Neural progenitor cell (in vitro differentiated cells): ENCODE data around the gene STPG1. TPM values are rescaled to one million over a fixed set of nuclear protein-coding genes. Genes with fewer than 3 reads are reported as not detected.

Source experiments
- DNase-seq: peaks from one replicate; pipeline ENCODE4 v3.0.0-alpha.2; 2016; ENCODE audit warnings: low spot score
- H2AFZ ChIP-seq: fragments of 200-600 bp; sonication (generic); replicated peaks from 2 replicates; pipeline ENCODE4 v1.6.1; 2016; ENCODE audit warnings: antibody characterized with exemption
- H3F3A ChIP-seq: fragments of 200-600 bp; sonication (generic); 2 replicates; pipeline ENCODE4 v1.6.1; 2016; ENCODE audit warnings: antibody characterized with exemption, low read depth
- H3K27ac ChIP-seq: fragments of 200-600 bp; sonication (generic); 2 replicates; pipeline ENCODE4 v1.5.1; 2016; ENCODE audit warnings: mild to moderate bottlenecking
- H3K27me3 ChIP-seq: fragments of 200-600 bp; sonication (generic); 2 replicates; pipeline ENCODE4 v1.6.1; 2016; ENCODE audit warnings: mild to moderate bottlenecking, moderate library complexity
- H3K36me3 ChIP-seq: fragments of 200-600 bp; sonication (generic); 2 replicates; pipeline ENCODE4 v1.5.1; 2016
- H3K4me1 ChIP-seq: fragments of 200-600 bp; sonication (generic); 2 replicates; pipeline ENCODE4 v1.6.1; 2016; ENCODE audit warnings: mixed run types
- H3K4me2 ChIP-seq: fragments of 200-600 bp; sonication (generic); 2 replicates; pipeline ENCODE4 v1.6.1; 2016
- H3K4me3 ChIP-seq: fragments of 200-600 bp; sonication (generic); 2 replicates; pipeline ENCODE4 v1.5.1; 2016
- H3K79me2 ChIP-seq: fragments of 200-600 bp; sonication (generic); 2 replicates; pipeline ENCODE4 v1.6.1; 2016; ENCODE audit warnings: low read depth
- H3K9ac ChIP-seq: fragments of 200-600 bp; sonication (generic); 2 replicates; pipeline ENCODE4 v1.6.1; 2016
- H3K9me3 ChIP-seq: fragments of 200-600 bp; sonication (generic); 2 replicates; pipeline ENCODE4 v1.5.1; 2016; ENCODE audit warnings: low read depth
- H4K20me1 ChIP-seq: fragments of 200-600 bp; sonication (generic); 2 replicates; pipeline ENCODE4 v1.6.1; 2016; ENCODE audit warnings: low read depth
- H3K27ac Mint-ChIP-seq: 3 replicates; pipeline ENCODE4 v1.8.0; 2021; ENCODE audit warnings: mixed read lengths
- H3K27me3 Mint-ChIP-seq: 2 replicates; pipeline ENCODE4 v1.8.0; 2022; ENCODE audit warnings: low read depth, mild to moderate bottlenecking, inconsistent platforms, moderate library complexity, mixed read lengths; ENCODE audit not compliant: insufficient read depth
- H3K36me3 Mint-ChIP-seq: 3 replicates; pipeline ENCODE4 v1.8.0; 2021; ENCODE audit warnings: mixed read lengths
- H3K4me1 Mint-ChIP-seq: 3 replicates; pipeline ENCODE4 v1.8.0; 2021; ENCODE audit warnings: mixed read lengths
- H3K4me3 Mint-ChIP-seq: 3 replicates; pipeline ENCODE4 v1.8.0; 2021; ENCODE audit warnings: mild to moderate bottlenecking, moderate library complexity, mixed read lengths
- H3K9me3 Mint-ChIP-seq: 3 replicates; pipeline ENCODE4 v1.8.0; 2020; ENCODE audit warnings: mixed read lengths
- EZH2 ChIP-seq: fragments of 200-600 bp; sonication (generic); IDR thresholded peaks from 2 replicates; pipeline ENCODE4 v1.6.1; 2017; ENCODE audit warnings: antibody characterized with exemption, mild to moderate bottlenecking, moderate library complexity
- EZH2phosphoT487 ChIP-seq: fragments of 200-600 bp; sonication (generic); IDR thresholded peaks from 2 replicates; pipeline ENCODE4 v1.6.1; 2017; ENCODE audit warnings: antibody characterized with exemption
- total RNA-seq: library from RNA; depleted of rRNA; stranded (reverse); fragments of >200 nt; gene quantifications from 2 replicates; pipeline ENCODE4 v1.2.3, GENCODE V29; 2015; ENCODE audit warnings: low replicate concordance
- TF ChIP-seq, protein P1 (sequence below): fragments of 200-600 bp; sonication (generic); IDR thresholded peaks from 2 replicates; pipeline ENCODE4 v1.5.1; 2017; ENCODE audit warnings: antibody characterized with exemption, mild to moderate bottlenecking

Gene STPG1
- total RNA-seq, 1 donor from 2014 or later: 15.9 TPM

DNA sequence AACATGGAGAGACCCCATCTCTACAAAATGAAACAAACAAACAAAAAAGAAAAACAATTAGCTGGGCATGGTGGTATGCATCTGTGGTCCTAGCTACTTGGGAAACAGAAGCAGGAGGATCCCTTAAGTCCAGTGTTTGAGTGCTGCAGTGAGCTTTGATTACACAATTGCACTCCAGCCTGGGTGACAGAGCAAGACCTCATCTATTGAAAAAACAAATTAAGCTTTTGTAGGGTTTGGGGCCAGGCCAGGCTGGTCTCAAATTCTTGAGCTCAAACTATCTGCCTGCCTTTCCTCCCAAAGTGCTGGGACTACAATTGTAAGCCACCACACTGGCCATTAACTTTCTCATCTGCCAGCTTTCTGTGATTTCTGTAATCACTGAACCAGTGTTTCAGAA lies 29.2 kb upstream of the STPG1 start:
- Histone ChIP-seq H3K9ac (no peak overlapping the region), H3K79me2 (no peaks in the 10 kb centered on the region), H3K4me3 (no peak overlapping the region), H3K36me3 (no peaks in the 10 kb centered on the region), H3F3A (peaks cover 17% of the 10 kb centered on the region), H3K27me3 (no peaks in the 10 kb centered on the region), H3K4me2 (peak overlapping the region; percentile 44), H3K4me1 (peaks cover 32% of the 10 kb centered on the region), H3K9me3 (no peaks in the 10 kb centered on the region), H4K20me1 (no peaks in the 10 kb centered on the region), H2AFZ (no peak overlapping the region), H3K27ac (peak overlapping the region; percentile 56)
- H3K4me1 Mint-ChIP-seq: peaks cover 24% of the 10 kb centered on the region
- H3K9me3 Mint-ChIP-seq: no peaks in the 10 kb centered on the region
- H3K27me3 Mint-ChIP-seq: peaks cover 3% of the 10 kb centered on the region
- H3K36me3 Mint-ChIP-seq: no peaks in the 10 kb centered on the region
- H3K27ac Mint-ChIP-seq: no peak overlapping the region
- DNase-seq: no peak
- H3K4me3 Mint-ChIP-seq: no peak overlapping the region
- TF ChIP-seq EZH2phosphoT487: no peak
- TF ChIP-seq, protein P1, sequence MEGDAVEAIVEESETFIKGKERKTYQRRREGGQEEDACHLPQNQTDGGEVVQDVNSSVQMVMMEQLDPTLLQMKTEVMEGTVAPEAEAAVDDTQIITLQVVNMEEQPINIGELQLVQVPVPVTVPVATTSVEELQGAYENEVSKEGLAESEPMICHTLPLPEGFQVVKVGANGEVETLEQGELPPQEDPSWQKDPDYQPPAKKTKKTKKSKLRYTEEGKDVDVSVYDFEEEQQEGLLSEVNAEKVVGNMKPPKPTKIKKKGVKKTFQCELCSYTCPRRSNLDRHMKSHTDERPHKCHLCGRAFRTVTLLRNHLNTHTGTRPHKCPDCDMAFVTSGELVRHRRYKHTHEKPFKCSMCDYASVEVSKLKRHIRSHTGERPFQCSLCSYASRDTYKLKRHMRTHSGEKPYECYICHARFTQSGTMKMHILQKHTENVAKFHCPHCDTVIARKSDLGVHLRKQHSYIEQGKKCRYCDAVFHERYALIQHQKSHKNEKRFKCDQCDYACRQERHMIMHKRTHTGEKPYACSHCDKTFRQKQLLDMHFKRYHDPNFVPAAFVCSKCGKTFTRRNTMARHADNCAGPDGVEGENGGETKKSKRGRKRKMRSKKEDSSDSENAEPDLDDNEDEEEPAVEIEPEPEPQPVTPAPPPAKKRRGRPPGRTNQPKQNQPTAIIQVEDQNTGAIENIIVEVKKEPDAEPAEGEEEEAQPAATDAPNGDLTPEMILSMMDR: no peak
- no peak for TF ChIP-seq EZH2

DNA sequence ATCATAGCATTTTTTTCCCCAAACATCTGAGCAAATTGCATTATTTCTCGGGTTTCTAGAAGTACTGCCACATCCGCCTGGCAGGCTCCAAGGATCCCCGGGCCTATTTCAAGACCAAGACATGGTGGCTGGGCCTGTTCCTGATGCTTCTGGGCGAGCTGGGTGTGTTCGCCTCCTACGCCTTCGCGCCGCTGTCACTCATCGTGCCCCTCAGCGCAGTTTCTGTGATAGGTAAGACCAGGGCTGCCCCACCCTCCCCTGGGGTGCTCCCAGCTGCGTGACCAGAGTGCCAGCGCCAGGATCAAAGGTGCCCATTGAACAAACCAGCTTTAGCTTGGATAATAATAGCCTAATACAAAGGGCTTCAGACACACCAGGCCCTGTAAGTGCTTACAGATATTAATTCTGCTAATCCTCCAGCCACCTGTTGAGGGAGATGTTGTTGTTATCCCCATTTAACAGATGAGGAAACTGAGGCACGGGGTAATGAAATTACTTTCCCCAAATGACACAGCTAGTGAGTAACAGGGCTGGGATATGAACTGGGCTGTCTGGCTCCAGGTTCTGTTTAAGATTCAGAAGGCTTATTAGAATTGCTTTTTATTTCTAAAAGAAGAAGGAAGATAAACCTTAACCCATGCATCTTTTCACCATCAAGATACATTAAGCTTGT lies 28.6 kb upstream of the STPG1 start:
- Mint-ChIP-seq H3K36me3 (no peaks in the 10 kb centered on the region), H3K4me3 (no peak overlapping the region), H3K27me3 (peaks cover 3% of the 10 kb centered on the region), H3K4me1 (peaks cover 26% of the 10 kb centered on the region), H3K27ac (no peak overlapping the region), H3K9me3 (no peaks in the 10 kb centered on the region)
- DNase-seq: no peak
- Histone ChIP-seq H4K20me1 (no peaks in the 10 kb centered on the region), H3K9me3 (no peaks in the 10 kb centered on the region), H3K27ac (no peak overlapping the region), H3K36me3 (no peaks in the 10 kb centered on the region), H3K79me2 (no peaks in the 10 kb centered on the region), H3F3A (peaks cover 17% of the 10 kb centered on the region), H3K4me3 (no peak overlapping the region), H3K4me2 (no peak overlapping the region), H3K27me3 (no peaks in the 10 kb centered on the region), H2AFZ (no peak overlapping the region), H3K9ac (no peak overlapping the region), H3K4me1 (peaks cover 32% of the 10 kb centered on the region)
- TF ChIP-seq, protein P1: no peak

- no peak for TF ChIP-seq EZH2phosphoT487
- TF ChIP-seq, protein P1: no peak
- TF ChIP-seq EZH2: no peak
- no peaks in the 10 kb centered on the region for H3K79me2 ChIP-seq
- H3K27ac Mint-ChIP-seq: no peak overlapping the region
- no peaks in the 10 kb centered on the region for H3K9me3 Mint-ChIP-seq
- no peak overlapping the region for H3K27ac ChIP-seq
- H3K4me1 Mint-ChIP-seq: peaks cover 26% of the 10 kb centered on the region
- H3K27me3 ChIP-seq: no peaks in the 10 kb centered on the region
- peaks cover 3% of the 10 kb centered on the region for H3K27me3 Mint-ChIP-seq
- peaks cover 32% of the 10 kb centered on the region for H3K4me1 ChIP-seq
- H3K36me3 Mint-ChIP-seq: no peaks in the 10 kb centered on the region
- H3K36me3 ChIP-seq: no peaks in the 10 kb centered on the region
- no peak overlapping the region for H3K4me3 Mint-ChIP-seq
- H3F3A ChIP-seq: peaks cover 17% of the 10 kb centered on the region
- H3K9me3 ChIP-seq: no peaks in the 10 kb centered on the region
- H4K20me1 ChIP-seq: no peaks in the 10 kb centered on the region
- no peak for DNase-seq
- no peak overlapping the region for H3K9ac ChIP-seq
- no peak overlapping the region for H2AFZ ChIP-seq
- H3K4me2 ChIP-seq: no peak overlapping the region
- H3K4me3 ChIP-seq: no peak overlapping the region
These were observed 27.9 kb upstream of the STPG1 start for GRCh38 chr1:24441480-24441879.
